Muscle of arm (tissue), 12 donors: Measurements from ENCODE around the gene WDR43. TPM values are rescaled to one million over a fixed set of nuclear protein-coding genes. Genes with fewer than 3 reads are reported as not detected.

Experiments used
- DNase-seq: peaks from one replicate; pipeline ENCODE4 v3.0.0-alpha.2; 2013
- polyA plus RNA-seq, 12 donors: library from polyadenylated mRNA; unstranded; fragments of 120-200 nt; gene quantifications; one replicate each; pipeline ENCODE4 v1.2.1, GENCODE V29; 2013; ENCODE audit not compliant: insufficient read length in 12 of 12

Gene WDR43
- polyA plus RNA-seq, 12 donors: 21.3 to 50.5 (median 33.3) TPM; not detected in 1

- DNase-seq: no peak
Observed at GRCh38 chr2:28991460-28991859, 97.0 kb downstream of the WDR43 start.

GRCh38 chr2:28993206-28993960 is 98.9 kb downstream of the WDR43 start:
- no peak for DNase-seq

- DNase-seq: no peak
Observed at GRCh38 chr2:28994074-28994473, 99.6 kb downstream of the WDR43 start.

- no peak for DNase-seq
Observed at GRCh38 chr2:28994679-28995078, 100.2 kb downstream of the WDR43 start.

GRCh38 chr2:28995765-28996750 is 101.6 kb downstream of the WDR43 start:
- DNase-seq: no peak

GRCh38 chr2:28997237-28997846 is 102.9 kb downstream of the WDR43 start:
- DNase-seq: no peak

Other genes starting within 250 kb of the WDR43 start
- gene PPP1CB, start 142.8 kb upstream of the WDR43 start, polyA plus RNA-seq: 1,000 to 10,000 TPM in 1 of 12 donors, 100 to 1,000 TPM in 11; 116 to 2,662 (median 205) TPM
- 1 to 10 TPM in 6 of 12 donors, under 1 TPM in 4, not detected in 2; 0.36 to 3.2 (median 1.1) TPM for gene SPDYA, start 83.8 kb upstream of the WDR43 start, polyA plus RNA-seq
- gene TRMT61B, start 24.4 kb upstream of the WDR43 start, polyA plus RNA-seq: 10 to 100 TPM in 10 of 12 donors, 1 to 10 TPM in 1, not detected in 1; 9.6 to 23.2 (median 13.8) TPM
- 1 to 10 TPM in 4 of 12 donors, under 1 TPM in 6, not detected in 2; 0.40 to 2.9 (median 0.90) TPM for gene TOGARAM2, start 86.6 kb downstream of the WDR43 start, polyA plus RNA-seq
- under 1 TPM in 10 of 12 donors, not detected in 2; 0.04 to 0.53 (median 0.16) TPM for gene PCARE, start 179.9 kb downstream of the WDR43 start, polyA plus RNA-seq
- 10 to 100 TPM in 10 of 12 donors, 1 to 10 TPM in 1, not detected in 1; 8.7 to 24.5 (median 16.8) TPM for gene CLIP4, start 220.7 kb downstream of the WDR43 start, polyA plus RNA-seq